ENCODE measurements around the gene MAN1C1.

DNA sequence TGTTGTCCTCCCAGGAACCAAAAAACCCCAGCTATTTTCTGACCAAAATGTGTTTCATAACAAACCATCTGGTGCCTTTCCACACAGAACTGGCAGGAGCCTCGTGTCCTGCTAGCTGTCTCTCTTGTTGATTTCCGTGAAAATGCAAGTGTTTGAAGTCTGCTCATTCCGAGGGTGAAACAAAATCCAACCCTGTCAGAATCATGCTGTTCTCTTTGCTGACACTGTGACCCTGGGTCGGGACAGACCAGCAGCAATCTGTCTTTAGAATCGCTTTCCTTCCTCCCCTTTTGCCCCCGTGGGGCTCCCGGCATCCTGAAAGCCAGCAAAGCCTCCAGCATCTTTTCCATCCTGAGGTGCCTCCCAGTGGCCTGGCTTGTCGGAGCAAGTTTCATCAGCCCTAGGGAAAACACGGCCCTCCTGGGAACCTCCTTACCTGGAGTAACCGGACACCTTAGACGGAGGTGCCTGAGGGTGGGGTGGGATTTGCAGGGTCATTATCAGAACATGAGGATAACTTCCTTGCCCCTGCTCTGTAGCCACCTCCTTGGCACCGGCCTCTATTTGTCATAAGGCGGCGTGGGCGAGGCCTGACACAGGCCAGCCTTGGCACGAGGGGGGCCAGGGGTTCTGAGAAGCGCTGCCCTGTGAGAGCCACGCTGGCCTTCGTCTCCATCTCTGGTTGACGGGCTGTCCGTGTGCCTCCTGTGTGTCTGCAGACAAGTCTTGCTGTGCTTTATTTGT is 48.3 kb upstream of the MAN1C1 start:
- TF ChIP-seq CTCF (conservative IDR thresholded peaks at IDR 0.05 in 1 of 2, IDR thresholded peaks at IDR 0.05 in 1 of 2; ENCODE audit: low read depth in 1 of 2, low read length in 2 of 2) (peak in 1 of 2 donors; percentile 21), EZH2 (IDR thresholded peaks at IDR 0.05; ENCODE audit: low read length, missing control alignments) (no peak)

Measured in fibroblast of lung (primary cell).